Right cardiac atrium (tissue), 5 donors: ENCODE measurements around the gene CLCNKA. TPM values are rescaled to one million over a fixed set of nuclear protein-coding genes. Genes with fewer than 3 reads are reported as not detected.
"Not testable (repeated sequence)": the region's sequence is repeated elsewhere in the genome, so short reads cannot be mapped to it uniquely, and the experiment has no call there.

Experiments
- ATAC-seq, 2 donors: fragments of 200-7000 bp; cut with Tn5 transposase; one replicate each; pipeline versions ENCODE4 v1.8.0 to v1.9.1; 2020; ENCODE audit warnings: moderate library complexity in 2 of 2, mild to moderate bottlenecking in 1 of 2
- DNase-seq, 3 donors: peaks; one replicate each; pipeline ENCODE4 v3.0.0-alpha.2; 2020
- H3K27ac ChIP-seq: one replicate; pipeline ENCODE4 v1.5.1; 2013; ENCODE audit warnings: mild to moderate bottlenecking, low read length, control low read depth, moderate library complexity
- H3K27me3 ChIP-seq: one replicate; pipeline ENCODE4 v1.6.1; 2013; ENCODE audit not compliant: control insufficient read depth, insufficient read depth
- H3K4me1 ChIP-seq: one replicate; pipeline ENCODE4 v1.6.1; 2013; ENCODE audit warnings: low read length; ENCODE audit not compliant: control insufficient read depth, insufficient read depth
- H3K4me3 ChIP-seq: one replicate; pipeline ENCODE4 v1.5.1; 2013; ENCODE audit warnings: low read length, control low read depth
- H3K9me3 ChIP-seq: one replicate; pipeline ENCODE4 v1.6.1; 2013; ENCODE audit warnings: low read length; ENCODE audit not compliant: control insufficient read depth
- WGBS: extraction: QIAGEN DNeasy Blood & Tissue Kit; methylation state at CpG from one replicate; pipeline ENCODE4 v1.1.7; 2013; 5-methylcytosine and 5-hydroxymethylcytosine counted together
- intact Hi-C, 4 donors: fragments of 100-400 bp; cut with DNase I; formaldehyde crosslinking; loops; one replicate each; pipeline versions ENCODE4 v1.11.0 to v1.14.0; 2022 to 2023
- polyA plus RNA-seq: library from polyadenylated mRNA; stranded (reverse); fragments of 200-250 nt; gene quantifications from one replicate; pipeline ENCODE4 v1.2.3, GENCODE V29; 2013
- total RNA-seq, 4 donors: library from RNA; stranded (reverse); fragmentation: NEBNext Ultra II Directional; extraction: Animal tissue kit (Norgen Biotek cat#: 25700); gene quantifications; one replicate each; pipeline ENCODE4 v1.2.1, GENCODE V29; 2021
- donor health status: healthy with polysubstance abuse.
- donor health status: DM: no; HTN: yes; CAD: no.
- donor health status: DM: no; HTN: no; CAD: no.
- donor health status: DM: no; HTN: yes; CAD: no; lungs with severe emphysema.
- donor health status: DM: yes; HTN: yes; CAD: no.

Gene CLCNKA
- total and polyA plus RNA-seq, 5 donors, result 0.31 to 0.93 (median 0.52) TPM

DNA sequence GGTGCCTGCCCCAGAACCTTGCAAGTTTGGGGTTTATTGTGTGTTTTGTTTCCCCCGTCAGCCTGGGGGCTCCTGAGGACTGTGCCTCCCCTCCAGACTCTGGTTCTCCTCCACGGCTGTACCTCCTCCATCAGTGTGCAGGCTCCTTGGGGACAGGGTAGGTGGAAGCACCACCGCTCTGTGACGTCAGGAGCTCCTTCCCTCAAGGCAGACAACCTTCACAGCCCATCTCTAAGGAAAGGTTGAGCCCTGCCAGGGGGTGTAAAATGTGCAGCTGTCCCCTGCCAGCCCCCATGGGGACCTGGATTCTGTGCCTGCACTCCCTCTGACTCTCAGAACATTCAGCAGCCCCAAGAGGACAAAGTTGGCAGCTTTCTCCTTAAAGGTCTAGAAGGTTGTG, 3.5 kb upstream of the CLCNKA start:
- peak overlapping the region; percentile 99 for H3K27ac ChIP-seq

DNA sequence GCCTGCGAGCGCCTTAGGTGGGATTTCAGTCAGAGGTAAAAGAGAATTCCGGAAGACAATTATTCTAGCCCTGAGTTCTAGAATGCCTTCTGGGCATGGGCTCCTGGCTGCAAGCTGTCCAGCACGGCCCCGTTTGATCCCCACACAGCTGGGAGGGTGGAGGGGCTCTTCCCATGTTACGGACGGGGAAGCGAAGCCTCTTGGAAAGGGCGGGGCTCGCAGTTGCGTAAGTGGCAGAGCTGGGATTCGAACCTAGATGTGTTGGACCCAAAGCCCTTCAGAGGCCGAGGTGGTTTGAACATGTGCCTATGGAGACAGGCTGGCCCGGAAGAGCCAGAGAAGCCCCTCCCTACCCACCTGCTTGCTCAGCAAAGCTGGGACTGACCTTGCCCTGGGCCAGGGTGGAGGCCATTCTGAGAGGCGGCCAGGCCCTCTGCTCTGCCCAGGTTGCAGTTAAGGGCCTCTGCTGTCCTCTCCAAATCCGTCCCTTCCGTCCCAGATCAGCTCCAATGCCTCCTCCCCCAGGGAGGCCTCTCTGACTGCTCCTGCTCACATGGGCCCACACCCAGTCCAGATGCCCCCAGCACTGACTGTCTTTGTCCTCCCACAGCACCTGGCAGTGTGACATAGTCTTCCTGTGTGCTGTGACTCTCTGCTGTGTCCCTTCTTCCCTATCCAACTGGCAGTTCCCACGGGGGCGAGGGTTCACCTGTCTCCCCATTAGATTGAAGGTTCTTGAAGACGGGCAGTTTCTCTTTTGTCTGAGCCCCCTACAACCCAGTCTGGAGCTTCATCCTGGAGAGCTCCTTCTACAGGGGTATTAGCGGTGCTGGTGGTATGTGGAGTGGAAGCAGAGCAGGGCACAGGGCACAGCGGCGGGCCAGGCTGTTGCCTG, 2.8 kb upstream of the CLCNKA start:
- no peaks in the 10 kb centered on the region for H3K9me3 ChIP-seq
- H3K27me3 ChIP-seq, result no peaks in the 10 kb centered on the region
- H3K27ac ChIP-seq, result peak overlapping the region; percentile 99
- ATAC-seq (peak; percentile 26 to 37), DNase-seq (peak in 1 of 3 donors; percentile 56)
- intact Hi-C loops, result no loop called here
- 57% methylated on average over 23 of the region's 23 CpGs for WGBS
- H3K4me3 ChIP-seq, result peak overlapping the region; percentile 11
- H3K4me1 ChIP-seq, result no peaks in the 10 kb centered on the region

More for the DNA sequence above, 3.5 kb upstream of the CLCNKA start:
- Histone ChIP-seq H3K27me3 (no peaks in the 10 kb centered on the region), H3K4me3 (no peak overlapping the region), H3K4me1 (no peaks in the 10 kb centered on the region), H3K9me3 (no peaks in the 10 kb centered on the region)
- WGBS, result 36% methylated on average over 4 of the region's 4 CpGs
- intact Hi-C loops, result no loop called here
- ATAC-seq (peak; percentile 0), DNase-seq (no peak)

DNA sequence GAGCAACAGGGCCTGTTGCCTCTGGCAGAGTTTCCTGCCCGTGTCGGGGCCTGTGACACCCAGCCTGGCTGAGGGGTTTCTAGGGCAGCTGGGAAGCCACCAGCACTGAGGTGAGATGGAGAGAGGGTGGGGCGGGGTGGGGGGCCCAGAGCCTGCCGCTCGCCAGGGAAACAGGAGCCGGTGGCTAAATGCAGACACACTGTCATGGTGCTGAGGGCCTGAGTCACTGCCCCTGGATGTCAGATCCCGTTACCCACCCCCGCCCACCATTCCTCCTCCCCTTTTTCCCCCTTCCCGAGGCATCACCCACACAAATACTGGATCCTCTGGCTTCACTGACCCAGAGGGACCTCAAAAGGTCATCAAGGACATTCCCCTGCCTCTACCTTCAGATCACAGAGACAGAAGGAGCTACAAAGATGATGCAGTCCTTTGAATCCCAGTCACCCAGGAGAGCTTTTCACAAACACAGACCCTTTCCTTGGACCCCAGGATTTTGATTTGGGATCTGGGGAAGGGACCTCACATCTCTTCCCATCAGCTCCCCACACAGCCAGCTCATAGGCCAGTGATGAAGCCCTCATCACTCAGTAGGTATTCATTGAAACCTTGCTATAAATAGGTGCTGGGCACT, 2.1 kb upstream of the CLCNKA start:
- DNase-seq, result peak; percentile 76 to 89 (median 83)
- peak in 1 of 2 donors; percentile 22 for ATAC-seq
- Histone ChIP-seq H3K27ac (peak overlapping the region; percentile 99), H3K4me1 (no peaks in the 10 kb centered on the region), H3K27me3 (no peaks in the 10 kb centered on the region), H3K4me3 (no peak overlapping the region), H3K9me3 (no peaks in the 10 kb centered on the region)
- intact Hi-C loops, result no loop called here
- 62% methylated on average over 9 of the region's 9 CpGs for WGBS

DNA sequence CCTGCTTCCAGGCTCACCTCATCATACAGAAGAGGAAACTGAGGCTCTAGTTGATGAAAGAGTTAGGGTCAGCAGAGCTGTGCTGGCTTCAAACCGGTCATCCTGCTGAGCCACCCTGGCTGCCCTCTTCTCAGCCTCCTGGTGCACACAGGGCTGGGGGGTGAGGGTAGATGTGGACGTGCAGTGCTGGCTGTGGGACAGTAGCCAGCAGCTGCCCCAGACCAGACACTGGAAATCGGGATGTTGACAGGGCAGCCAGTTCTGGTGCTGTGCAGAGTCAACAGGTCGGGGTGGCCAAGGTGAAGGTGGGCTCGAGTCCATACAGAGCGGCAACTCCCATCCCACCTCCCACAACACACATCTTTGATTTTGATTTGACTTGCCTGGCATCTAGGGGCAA, 1.5 kb upstream of the CLCNKA start:
- Histone ChIP-seq H3K27ac (peak overlapping the region; percentile 90), H3K27me3 (no peaks in the 10 kb centered on the region), H3K9me3 (no peaks in the 10 kb centered on the region), H3K4me3 (no peak overlapping the region), H3K4me1 (no peaks in the 10 kb centered on the region)
- DNase-seq (peak in 1 of 3 donors; percentile 68), ATAC-seq (no peak)
- 65% methylated on average over 6 of the region's 6 CpGs for WGBS
- intact Hi-C loops, result no loop called here

DNA sequence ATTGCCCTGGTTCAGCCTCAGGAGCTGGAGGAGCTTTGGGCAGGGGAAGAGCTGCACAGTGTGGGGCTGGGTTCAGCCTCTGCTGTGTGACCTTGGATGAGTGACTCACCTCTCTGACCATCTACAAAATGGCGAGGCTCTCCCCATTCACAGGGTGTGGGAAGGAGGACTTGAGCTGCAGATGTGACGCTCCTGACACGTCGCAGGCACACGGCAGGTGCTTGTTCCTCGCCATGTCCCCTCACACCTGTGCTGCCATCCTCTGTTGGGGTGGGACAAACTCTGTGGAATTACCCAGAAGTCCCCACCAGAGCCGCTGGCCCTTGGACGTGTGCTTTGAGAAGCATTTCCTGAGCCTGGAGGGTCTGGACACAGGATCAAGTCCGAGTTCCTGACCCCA, 958 bp upstream of the CLCNKA start:
- intact Hi-C loops, result not testable (repeated sequence)
- peak in 1 of 3 donors; percentile 15 for DNase-seq

DNA sequence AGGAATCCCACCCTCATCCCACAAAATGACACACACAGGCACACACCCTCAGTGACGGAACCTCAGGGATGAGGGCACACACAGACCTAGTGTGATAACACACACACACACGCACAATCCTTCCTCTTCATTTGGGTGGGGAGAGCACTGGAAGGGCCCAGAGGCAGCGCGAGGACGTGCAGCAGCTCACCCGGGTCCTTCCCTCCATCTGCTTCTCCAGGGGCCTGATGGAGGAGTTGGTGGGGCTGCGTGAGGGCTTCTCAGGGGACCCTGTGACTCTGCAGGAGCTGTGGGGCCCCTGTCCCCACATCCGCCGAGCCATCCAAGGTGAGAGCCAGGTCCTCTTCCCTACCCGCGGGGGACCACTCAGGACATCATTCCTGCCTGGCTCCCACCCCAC, 557 bp downstream of the CLCNKA start:
- H3K27me3 ChIP-seq, result no peaks in the 10 kb centered on the region
- H3K4me3 ChIP-seq, result no peak overlapping the region
- no peak overlapping the region for H3K27ac ChIP-seq
- 73% methylated on average over 11 of the region's 11 CpGs for WGBS
- DNase-seq, result peak in 2 of 3 donors; percentile 22 to 33
- no peaks in the 10 kb centered on the region for H3K9me3 ChIP-seq
- no peaks in the 10 kb centered on the region for H3K4me1 ChIP-seq
- intact Hi-C loops, result no loop called here
- no peak for ATAC-seq

More for the DNA sequence above, 958 bp upstream of the CLCNKA start:
- not testable (repeated sequence) for ATAC-seq, H3K4me1 ChIP-seq, H3K27ac ChIP-seq, H3K4me3 ChIP-seq, H3K27me3 ChIP-seq, H3K9me3 ChIP-seq
- 84% methylated on average over 9 of the region's 9 CpGs for WGBS

DNA sequence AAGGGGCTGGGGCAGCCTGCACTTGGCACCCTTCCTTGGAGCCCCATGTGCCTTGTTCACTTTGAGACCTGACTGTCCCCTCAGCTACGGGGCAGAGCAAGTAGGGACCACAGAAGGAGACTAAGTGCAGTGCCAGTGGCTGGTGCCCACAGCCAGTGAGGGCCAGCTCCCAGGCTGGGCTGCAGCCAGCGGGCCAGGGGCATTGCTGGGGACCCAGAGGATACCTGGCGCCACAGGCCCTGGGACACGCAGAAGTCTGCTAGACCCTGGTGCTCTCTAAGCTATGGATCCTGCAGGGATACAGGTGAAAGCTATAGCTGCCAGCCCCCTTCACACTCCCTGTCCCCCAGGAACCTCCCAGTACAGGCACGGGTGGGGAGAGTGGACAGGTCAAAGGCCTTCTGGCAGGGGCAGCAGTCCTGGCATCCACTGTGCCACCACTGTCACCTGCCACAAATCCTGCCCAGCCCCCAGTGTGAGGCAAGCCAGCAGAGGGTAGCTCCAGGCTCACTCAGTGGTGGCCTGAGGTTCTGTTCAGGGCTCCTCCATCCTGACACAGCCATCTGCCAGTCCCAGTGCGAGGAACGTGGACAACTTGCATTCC, 1.3 kb downstream of the CLCNKA start:
- ATAC-seq, result no peak
- Histone ChIP-seq H3K4me1 (no peaks in the 10 kb centered on the region), H3K27ac (no peak overlapping the region), H3K27me3 (no peaks in the 10 kb centered on the region), H3K4me3 (no peak overlapping the region), H3K9me3 (no peaks in the 10 kb centered on the region)
- peak in 2 of 3 donors; percentile 39 to 40 for DNase-seq
- intact Hi-C loops, result no loop called here
- WGBS, result 73% methylated on average over 7 of the region's 7 CpGs

DNA sequence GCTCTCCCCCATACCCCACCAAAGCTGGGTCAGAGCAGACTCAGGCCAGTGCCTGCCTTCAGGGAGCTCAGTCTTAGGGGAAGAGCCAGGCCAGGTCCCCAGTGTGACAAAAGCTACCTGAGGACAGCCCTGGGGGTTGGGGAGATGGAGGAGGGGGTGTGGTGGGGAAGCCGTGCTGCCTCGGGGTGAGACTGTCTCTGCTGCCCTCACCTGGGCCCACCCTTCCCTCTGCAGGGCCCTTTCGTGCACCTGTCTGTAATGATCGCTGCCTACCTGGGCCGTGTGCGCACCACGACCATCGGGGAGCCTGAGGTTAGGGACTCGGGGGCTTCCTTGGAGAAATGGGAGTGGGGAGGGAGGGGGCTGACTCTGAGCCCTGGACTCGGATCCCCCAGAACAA, 4.5 kb downstream of the CLCNKA start:
- 28% methylated on average over 9 of the region's 10 CpGs for WGBS
- H3K9me3 ChIP-seq, H3K4me1 ChIP-seq, ATAC-seq, H3K4me3 ChIP-seq, H3K27ac ChIP-seq, H3K27me3 ChIP-seq, intact Hi-C loops: not testable (repeated sequence)
- peak in 1 of 3 donors; percentile 30 for DNase-seq

DNA sequence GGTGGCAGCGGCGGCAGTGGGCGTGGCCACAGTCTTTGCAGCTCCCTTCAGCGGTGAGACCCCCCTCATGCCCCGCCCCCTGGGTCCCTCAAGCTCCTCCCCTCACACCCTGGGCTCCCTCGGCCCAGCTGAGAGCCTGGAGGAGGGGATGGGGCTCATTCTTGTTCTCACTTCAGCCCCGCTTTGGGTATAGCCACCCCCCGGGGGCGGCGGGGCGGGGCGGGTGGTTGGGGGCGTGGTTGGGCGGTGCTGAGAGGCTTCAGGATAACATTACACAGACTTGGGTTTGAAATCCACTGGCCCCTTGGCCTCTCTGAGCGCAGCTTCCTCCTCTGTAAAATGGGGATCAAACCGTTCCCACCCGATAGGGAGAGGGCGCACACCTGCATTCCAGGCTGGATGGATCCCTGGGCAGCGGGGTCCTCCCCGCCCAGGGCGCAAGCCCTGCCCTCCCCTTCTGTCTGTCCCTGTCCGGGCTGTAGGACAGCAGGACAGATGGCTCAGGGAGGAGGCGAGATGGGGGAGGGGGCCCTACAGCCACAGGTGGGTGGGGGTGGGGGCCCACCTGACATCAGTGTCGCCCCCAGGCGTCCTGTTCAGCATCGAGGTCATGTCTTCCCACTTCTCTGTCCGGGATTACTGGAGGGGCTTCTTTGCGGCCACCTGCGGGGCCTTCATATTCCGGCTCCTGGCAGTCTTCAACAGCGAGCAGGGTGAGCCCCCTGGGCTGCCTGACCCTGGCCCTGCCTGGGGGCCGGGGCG, 5.1 kb downstream of the CLCNKA start:
- WGBS, result 12% methylated on average over 33 of the region's 33 CpGs
- no peaks in the 10 kb centered on the region for H3K9me3 ChIP-seq
- no peak overlapping the region for H3K4me3 ChIP-seq
- DNase-seq (peak in 2 of 3 donors; percentile 70 to 76), ATAC-seq (peak; percentile 25 to 29)
- intact Hi-C loops, result no loop called here
- H3K27me3 ChIP-seq, result no peaks in the 10 kb centered on the region
- H3K4me1 ChIP-seq, result no peaks in the 10 kb centered on the region
- H3K27ac ChIP-seq, result no peak overlapping the region

DNA sequence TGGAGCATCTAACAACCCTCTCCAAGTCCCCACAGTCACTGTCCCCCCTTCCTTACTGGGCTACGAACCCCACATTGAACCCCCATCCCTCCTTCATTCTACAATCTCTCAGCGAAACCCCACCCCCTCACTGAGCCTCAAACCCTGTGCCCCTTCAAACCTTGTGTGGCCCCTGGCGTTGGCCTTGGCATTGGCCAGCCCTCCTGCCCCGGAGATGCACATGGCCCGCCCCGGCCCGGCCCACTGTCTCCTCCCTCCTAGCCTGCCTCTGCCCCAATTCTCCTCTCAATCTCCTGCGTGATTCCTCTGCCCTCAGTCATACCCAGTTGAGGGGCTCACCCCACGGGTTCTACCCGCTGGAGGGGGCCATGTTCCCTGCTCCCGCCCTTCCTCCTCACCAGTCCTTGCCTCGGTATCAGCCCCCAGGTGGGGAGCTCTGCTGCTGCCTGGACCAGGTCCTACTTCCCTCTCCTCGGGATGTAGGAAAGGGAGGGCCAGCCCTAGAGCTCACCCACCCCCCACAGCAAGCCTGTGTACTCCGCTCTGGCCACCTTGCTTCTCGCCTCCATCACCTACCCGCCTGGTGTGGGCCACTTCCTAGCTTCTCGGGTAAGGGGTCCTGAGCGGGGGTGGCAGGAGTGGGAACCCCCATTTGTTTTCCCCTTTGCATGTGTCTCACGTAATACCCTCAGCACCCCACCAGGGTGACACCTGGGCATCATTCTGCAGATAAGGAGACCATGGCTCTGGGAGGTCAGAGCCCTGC, 6.6 kb downstream of the CLCNKA start:
- DNase-seq, result peak in 1 of 3 donors; percentile 45
- intact Hi-C loops, result no loop called here
- Histone ChIP-seq H3K27ac (no peak overlapping the region), H3K4me3 (no peak overlapping the region), H3K9me3 (no peaks in the 10 kb centered on the region), H3K4me1 (no peaks in the 10 kb centered on the region), H3K27me3 (no peaks in the 10 kb centered on the region)
- 65% methylated on average over 19 of the region's 19 CpGs for WGBS
- ATAC-seq, result no peak
